ENCODE measurements around the gene FAM241A.
"Not testable (repeated sequence)": the region's sequence is repeated elsewhere in the genome, so short reads cannot be mapped to it uniquely, and the experiment has no call there.

FAM241A gene

DNA sequence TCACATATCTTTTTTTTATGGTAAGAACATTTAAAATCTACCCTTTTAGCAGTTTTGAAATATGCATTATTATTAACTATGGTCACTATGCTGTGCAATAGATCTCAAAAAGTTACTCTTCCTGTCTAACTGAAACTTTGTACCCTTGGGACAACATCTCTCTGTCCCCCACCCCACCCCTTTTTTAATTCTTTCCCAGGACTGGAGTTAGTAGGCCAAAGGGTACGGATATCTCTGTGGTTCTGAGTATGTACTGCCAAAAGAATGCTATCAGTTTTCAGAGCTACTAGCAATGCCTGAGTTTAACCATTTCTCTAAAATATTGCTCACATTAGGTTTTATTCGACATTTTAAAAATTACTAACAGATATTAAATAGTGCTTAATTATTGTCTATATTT lies 4.7 kb upstream of the FAM241A start:
- DNase-seq = no peak

DNA sequence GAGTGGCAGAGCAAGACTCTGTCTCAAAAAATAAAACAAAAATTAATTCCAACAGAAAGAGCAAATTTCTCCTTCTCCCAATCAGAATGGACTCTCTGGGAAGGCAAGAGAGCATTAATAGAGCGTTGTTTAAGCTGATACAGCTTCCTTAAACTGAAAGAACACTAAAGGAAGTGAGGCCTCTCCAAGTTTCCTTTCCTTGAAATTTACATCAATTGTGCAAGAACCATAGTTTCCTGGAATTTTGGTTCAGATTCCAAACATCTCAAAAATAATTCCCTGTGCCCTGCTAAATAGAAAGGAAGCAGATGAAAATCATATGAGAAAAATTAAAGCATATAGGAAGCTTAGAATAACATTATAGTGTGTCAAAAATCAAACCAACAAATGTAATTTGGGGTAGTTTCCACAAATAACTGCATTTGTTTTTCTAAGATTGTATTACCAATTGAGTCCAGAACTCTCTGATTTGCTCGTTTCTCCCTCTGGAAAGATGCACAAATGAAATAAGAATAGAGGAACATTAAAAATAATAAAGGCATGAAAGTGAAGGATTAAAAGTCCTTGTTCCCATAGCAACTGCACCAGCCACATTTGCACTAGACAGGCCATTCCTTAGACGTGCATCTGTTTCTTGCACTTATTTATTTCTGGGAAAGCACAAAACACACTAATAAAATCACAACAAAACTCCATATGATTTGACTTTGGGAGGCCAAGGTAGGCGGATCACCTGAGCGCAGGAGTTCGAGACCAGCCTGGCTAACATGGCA lies 3.7 kb upstream of the FAM241A start:
- DNase-seq = no peak

DNA sequence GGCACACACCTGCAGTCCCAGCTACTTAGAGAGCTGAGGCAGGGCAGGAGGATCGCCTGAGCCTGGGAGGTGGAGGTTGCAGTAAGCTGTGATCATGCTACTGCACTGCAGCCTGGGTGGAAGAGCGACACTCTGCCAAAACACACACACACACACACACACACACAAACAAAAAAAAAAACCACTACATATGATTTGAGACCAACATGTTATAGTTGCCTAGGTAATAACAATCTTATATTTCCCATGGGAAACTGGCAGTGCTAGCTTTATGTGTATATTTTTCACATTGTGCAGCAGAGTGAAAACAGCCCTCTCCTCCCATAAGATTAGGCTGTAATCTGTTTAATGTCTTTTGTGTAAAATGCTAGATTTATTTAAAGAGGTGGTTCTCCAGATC lies 3.1 kb upstream of the FAM241A start:
- DNase-seq = no peak

DNA sequence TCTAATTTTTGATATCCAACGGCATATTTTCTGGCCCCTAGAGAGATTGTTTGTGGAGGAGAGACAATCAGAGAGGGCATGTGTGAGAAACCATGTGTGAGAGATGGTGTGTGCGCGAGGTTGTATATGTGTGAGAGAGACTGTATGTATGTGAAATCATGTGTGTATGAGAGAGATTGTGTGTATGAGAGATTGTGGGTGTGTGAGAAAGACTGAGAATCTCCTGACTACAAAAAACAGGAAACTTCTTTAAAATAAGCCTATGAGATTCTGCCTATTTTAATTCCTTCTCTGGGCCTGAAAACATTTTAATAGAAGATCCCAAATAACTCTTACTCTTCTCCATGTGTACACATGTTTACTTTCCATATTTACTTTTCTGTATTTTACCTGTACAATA lies 1.5 kb upstream of the FAM241A start:
- DNase-seq = no peak

DNA sequence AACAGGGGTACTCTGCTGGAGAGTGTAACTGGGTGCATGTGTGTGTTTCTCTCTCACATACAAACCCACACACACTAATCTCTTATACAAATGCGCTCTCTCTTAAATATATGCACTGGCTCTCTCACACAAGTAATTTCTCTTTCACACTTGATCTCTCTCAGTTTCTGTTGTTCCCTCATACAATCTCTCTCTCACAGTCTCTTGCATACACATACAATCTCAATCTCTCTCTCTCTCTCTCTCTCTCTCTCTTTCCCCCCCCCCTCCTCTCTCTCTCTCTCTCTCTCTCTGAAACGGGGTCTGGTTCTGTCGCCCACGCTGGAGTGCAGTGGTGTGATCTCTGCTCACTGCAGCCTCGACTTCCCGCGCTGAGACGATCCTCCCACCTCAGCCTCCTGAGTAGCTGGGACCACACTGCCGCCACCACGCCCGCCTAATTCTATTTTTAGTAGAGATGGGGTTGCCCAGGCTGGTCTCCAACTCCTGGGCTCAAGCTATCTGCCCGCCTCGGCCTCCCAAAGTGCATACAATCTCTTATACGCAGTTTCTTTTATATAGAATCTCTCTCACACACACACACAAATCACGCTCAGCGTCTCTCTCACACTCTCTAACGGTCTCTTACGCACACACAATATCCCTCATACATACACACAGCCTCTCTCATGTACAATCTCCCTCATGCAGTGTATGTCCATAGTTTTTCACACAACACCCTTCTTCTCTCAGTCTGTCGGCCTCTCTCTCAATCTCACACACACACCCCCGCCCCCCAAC lies 518 bp upstream of the FAM241A start:
- no peak for DNase-seq

DNA sequence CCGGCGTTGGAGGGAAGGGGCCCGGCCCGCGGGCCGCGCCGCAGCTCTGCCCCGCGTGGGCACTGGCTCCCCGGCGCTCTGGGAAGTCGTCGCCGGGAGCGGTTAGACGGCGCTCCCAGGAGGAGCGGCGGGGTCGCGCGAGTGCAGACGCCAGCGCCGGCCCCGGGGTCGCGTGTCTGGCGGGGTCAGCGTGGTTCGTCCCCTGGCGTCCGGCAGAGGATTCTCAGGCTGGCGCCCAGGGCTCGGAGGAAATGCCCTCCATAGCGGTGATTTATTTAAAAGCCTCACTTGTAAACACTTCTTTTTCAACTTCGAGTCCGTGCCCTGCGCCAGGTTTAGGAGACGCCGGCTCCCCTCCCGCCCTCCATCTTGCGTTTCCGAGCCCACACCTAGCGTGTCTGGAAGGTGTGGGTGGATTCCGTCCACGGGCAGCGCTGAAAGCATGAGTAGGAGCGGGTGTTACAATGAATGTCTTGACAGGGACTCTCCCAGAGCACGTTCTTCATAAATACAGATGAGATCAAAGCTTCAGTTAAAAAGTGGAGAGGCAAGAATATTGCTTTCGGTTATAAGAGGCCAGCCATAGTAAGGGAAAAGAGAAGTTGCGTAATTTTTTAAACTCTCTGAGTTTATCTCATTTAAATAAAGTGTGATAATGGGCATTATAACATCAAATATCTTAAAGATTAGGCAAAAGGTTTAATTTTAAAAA lies 692 bp downstream of the FAM241A start:
- peak; percentile 26 for DNase-seq

DNA sequence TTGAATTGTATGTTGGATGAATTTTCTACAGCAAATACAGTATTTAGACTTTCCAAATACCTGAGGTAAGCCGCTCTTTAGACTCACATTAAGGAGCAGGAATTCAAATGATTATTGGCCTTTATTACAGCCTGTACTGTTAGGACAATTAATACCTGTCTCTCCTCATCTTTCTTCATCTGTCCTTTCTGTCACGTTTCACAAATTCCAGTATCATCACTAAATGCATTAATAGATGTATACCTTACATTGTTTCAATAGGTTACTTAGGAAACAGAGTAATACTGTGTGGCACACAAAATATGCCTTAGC lies 1.2 kb downstream of the FAM241A start:
- no peak for DNase-seq

DNA sequence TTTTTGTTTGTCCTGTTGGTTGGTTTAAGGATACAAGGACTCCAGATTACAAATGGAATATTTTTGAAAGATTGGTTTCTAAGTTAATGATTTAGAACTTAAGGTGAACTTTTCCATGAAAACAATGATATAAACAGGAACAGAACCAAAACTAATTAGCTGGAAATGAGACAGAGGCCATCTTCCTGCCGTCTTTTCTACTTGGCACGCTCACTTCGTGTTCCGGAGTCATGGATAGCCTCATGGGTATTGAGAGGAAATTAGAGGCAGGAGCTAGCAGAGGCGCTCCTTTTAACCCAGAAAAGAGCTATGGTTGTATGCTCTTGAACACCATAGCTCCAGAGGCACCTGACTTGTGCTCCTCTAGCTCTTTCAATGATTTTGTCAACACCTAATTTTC lies 2.4 kb downstream of the FAM241A start:
- no peak for DNase-seq

DNA sequence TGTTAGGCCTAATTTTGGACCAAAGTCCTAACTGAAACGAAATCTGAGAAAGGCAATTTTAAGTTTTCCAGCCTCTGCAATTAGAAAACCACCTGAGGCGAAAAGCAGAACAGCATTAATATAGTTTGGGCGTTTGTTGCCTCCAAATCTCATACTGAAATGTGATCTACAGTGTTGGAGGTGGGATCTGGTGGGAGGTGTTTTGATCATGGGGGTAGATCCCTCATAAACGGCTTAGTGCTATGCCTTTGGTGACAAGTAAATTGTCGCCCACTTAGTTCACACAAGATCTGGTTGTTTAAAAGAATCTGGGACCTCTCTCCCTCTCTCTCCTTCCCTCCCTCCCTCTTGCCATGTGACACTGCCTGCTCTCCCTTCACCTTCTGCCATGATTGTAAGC lies 5.7 kb downstream of the FAM241A start:
- no peak for DNase-seq

DNA sequence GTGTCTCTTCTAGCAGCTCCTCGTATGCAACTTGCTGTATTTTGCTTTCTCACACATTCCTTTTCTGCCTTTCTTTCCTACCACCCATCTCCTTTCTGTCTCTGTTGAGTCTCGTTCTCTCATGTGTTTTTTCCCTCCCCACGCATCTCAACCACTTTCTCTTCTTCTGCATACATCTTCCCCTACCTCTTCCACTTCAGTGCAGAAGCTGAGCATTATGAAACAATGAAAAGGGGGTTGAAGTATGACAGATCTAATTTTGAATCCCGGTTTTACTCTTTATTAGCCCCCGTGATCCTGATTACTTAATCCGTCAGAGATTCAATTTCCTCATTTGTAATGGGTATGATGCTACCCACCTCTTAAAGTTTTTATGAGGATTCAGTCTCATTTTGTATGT lies 7.3 kb downstream of the FAM241A start:
- no peak for DNase-seq

DNA sequence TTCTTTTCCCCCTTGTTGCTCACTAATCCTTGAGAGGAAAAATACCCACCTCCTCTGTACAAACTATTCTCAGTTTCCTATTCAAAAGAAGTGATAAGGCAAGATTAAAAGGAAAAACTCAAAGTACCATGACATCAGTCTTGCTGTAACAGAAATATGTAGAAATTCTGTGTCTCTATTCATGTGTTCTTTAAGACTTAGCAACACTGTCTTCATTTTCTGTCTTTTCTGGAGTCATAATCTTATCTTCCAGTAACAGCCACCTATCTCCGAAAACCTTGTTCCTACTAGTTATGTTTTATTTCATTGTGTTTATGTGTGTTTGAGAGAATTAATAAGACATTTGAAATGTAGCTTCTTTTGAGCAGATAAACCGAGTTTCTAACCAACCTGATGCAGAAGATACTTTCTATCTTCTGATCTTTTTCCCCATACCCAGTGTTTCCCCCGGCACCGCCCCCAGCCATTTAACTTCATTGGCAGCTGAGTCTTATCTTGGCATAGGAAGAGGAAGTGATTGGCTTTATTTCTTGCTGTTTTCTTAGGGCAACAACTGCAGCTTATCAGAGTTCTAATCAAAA lies 8.0 kb downstream of the FAM241A start:
- DNase-seq = no peak

DNA sequence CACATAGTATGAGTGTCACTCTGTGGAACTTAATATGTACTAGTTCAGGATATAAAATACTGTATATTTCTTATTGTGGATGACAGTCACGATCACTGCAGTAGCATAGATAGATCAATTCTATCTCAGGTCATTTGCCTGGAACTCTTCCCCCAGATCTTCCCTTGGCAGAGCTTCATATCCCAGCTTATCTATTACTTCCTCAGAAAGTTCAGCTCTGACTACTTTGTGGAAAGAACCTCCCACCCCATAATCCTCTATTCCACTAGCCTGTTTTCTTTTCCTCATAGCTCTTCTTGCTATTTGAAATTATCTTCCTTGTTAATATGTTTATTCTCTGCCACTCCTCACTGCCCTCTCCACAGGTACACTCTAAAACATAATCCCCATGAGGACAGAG lies 10.9 kb downstream of the FAM241A start:
- DNase-seq = no peak

DNA sequence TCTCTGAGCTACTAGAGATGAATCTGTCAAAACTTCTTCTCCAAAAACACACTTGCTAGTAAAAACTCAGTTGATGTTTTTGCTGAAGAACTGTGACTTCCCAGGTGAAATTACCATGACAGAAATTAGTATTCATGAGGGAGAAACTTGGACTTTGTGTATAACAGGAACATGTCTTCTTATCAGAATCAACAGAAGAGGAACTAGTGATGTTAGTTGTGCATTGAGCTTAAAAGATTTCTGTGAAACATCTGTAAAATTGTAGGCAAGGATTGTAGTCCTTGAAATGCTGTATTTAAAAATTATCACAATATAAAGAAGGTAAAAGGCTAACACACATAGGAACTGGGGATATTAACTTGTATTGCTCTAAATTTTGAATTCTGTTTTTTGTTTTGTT lies 11.3 kb downstream of the FAM241A start:
- no peak for DNase-seq

DNA sequence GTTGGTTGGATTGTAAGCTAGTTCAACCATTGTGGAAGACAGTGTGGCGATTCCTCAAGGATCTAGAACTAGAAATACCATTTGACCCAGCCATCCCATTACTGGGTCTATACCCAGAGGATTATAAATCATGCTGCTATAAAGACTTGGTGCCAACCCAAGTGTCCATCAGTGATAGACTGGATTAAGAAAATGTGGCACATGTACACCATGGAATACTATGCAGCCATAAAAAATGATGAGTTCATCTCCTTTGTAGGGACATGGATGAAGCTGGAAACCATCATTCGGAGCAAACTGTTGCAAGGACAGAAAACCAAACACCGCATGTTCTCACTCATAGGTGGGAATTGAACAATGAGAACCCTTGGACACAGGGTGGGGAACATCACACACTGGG lies 18.5 kb downstream of the FAM241A start:
- not testable (repeated sequence) for DNase-seq

DNA sequence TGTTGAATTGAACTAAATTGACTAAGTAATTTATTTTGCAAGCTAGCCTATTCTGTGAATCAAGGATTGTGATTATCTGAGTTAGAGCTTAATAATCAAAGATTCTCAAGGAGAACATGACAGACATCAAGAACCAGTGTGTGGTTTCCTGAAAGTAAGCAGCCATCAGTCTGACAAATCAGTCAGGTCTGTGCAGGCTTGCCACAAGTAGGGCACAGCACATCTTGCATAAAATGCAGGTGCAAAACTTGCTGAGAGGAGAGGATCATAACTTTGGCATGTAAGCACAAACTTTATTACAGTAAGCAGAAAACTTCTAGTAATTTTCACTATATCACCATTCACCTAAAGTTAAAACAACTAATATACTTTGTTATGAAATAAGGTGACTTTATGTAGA lies 22.5 kb downstream of the FAM241A start:
- DNase-seq = peak; percentile 3

DNA sequence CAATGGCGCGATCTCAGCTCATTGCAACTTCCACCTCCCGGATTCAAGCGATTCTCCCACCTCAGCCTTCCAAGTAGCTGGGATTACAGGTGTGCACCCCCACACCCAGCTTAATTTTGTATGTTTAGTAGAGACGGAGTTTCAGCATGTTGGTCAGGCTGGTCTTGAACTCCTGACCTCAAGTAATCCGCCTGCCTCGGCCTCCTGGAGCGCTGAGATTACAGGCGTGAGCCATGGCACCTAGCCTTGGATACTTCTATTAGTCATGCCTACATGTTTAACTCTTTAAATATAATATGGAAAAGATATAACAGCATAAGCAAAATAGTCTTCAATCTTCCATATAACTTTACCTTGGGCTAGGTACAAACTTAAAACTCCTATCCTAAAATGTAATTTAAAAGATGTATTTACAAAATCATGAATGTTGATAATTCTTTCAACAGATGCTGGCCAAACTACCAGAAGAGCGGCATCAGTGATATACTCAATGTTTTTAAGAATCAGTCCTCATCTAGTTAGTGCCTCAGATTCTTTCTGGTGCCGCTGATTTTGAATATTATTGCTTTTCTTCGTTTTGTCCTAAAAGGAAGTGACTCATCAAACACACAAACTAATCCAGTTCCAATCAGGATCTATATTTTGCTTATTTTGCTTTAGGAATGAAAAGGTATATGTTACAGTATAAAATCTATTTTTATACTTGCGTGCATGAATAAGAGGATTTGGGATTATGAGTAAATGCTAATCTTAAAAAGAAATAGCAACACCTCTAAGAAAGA lies 23.7 kb downstream of the FAM241A start:
- DNase-seq = no peak

DNA sequence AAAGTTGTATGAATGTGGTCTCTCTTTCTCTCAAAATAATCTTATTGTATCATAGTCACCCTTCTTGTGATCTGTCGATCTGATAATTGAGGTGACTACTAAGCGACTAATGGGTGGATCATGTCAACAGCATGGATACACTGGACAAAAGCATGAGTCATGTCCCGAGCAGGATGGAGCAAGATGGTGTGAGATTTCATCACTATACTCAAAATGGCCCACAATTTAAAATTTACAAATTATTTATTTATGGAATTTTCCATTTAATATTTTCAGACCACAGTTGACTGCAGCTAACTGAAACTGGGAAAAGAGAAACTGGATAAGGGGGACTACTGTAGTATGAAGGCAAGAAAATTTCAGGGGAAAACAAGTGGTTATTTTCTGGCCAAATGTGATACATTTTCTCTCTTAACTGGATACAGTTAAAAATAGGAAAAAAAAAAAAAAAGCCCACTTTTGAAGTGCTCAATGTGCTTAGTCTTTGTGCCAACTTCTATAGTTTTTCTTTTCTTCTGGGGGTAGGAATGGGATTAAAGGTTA lies 25.3 kb downstream of the FAM241A start:
- DNase-seq = peak; percentile 60

DNA sequence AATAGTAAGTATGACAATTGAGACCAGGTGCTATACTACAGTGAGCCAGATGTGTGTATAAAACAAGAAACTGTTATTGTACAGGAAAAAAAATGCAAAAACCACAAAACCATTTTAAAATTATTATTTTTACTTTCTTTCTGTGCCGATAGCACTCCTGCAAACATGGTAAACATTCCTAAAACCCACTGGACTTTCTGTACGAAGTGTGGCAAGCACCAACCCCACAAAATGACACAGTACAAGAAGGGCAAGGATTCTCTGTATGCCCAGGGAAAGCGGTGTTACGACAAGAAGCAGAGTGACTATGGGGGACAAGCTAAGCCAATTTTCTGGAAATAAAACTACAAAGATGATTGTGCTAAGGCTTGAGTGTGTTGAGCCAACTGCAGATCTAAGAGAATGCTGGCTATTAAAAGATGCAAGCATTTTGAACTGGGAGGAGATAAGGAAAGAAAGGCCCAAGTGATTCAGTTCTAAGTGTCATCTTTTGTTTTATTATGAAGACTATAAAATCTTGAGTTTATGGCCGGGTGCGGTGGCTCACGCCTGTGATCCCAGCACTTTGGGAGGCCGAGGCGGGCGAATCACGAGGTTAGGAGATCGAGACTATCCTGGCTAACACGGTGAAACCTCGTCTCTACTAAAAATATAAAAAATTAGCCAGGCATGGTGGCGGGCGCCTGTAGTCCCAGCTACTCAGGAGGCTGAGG lies 26.0 kb downstream of the FAM241A start:
- not testable (repeated sequence) for DNase-seq

DNA sequence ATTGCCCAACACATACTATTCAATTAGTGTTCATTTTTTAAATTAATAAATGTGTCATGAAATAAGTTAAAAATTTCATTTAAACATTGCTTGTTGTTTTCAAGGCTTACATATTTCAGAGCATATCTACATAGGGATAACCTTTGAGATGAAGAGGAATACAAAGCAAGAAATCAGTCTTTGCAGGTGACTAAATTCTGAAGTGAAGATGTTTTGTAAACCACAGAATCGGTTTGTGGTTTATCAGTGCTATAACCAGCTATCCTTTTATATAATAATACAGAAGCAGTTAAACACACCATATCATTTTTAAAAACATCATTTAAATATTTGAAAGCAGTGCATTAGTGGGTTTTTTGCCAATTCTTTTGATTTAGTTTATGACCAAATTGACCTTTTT lies 26.9 kb downstream of the FAM241A start:
- DNase-seq = no peak

DNA sequence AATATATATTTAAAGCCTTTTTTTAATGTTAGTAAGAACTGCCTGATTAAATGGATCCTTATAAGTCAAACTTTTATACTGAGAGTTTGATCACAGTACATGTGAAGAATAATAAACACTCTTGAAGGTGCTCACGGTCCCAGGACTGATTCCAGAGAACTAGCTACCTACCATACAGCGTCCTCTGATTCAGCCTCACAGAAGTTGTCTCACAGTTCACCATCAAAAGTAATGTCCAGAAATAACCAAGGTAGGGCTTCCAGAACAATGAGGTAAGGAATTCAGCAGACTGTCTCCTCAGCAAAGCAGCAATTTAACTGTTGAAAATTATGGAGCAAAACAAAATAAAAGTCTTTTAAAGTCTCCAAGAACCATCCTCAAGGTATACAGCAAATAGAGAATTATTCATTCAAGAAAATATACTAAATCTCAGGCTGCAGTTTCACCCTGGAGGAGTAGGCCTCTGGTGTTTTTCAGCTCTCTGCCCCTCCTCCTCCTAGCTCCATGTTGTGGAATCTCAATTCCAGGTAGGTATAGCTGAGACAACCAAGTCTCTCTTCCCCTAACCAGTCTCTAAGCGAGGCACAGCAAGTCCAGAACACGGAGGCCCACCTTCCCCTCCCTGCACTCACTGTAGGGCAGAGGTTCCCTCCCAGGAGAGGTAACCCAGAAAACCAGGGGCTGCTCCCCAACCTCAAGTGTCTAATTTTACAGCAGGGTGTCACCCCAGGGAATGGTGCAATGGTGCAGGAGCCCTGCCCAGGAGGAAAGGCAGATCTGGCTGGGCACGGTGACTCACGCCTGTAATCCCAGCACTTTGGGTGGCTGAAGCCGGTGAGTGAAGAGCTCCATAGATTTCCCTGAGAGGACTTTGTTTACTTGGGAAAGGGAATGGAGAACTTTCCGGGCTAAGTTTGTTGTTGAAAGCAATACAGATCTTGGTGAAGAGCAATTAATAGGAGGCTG lies 28.6 kb downstream of the FAM241A start:
- DNase-seq = peak; percentile 5

DNA sequence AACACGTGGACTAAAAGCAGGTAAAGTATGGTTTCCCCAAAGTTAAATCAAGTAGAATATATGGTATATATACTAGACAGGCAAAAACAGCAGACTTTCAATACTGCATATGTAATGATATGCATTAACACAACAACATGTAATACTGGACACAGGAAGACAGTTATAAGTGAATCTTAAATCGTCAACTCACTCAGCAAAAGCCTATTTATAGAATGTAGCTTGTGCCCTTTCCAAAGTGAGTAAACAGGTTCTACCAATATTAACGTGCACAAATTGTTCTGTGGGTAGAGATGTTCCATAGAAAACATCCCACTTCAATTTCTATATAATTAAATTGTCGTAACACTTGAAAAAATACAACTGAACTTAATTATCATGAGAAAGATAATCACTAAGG lies 30.6 kb downstream of the FAM241A start:
- DNase-seq = no peak

All from NCI-H226 (cell line).